BE2C (cell line): ENCODE measurements around the gene TRABD2B.

Source experiments
- DNase-seq: peaks from one replicate; pipeline ENCODE4 v3.0.0-alpha.2; 2020
- H3K27me3 ChIP-seq: fragments of 250-450 bp; sonication (Bioruptor Pico); 2 replicates; pipeline ENCODE4 v1.5.1; 2020; ENCODE audit warnings: mild to moderate bottlenecking
- H3K36me3 ChIP-seq: fragments of 250-450 bp; sonication (Bioruptor Pico); 2 replicates; pipeline ENCODE4 v1.5.1; 2020; ENCODE audit warnings: mild to moderate bottlenecking
- H3K4me1 ChIP-seq: fragments of 250-450 bp; sonication (Bioruptor Pico); 2 replicates; pipeline ENCODE4 v1.5.1; 2020
- H3K4me3 ChIP-seq: 2 replicates; pipeline ENCODE4 v1.5.1; 2011; ENCODE audit warnings: low read depth, low read length
- H3K9me3 ChIP-seq: fragments of 250-450 bp; sonication (Bioruptor Pico); 2 replicates; pipeline ENCODE4 v1.5.1; 2020
- CTCF ChIP-seq: IDR thresholded peaks from 2 replicates; pipeline ENCODE4 v1.5.1; 2012; ENCODE audit warnings: mild to moderate bottlenecking, low read depth, low read length

Gene TRABD2B

GRCh38 chr1:47855230-47855629, 142.0 kb downstream of the TRABD2B start:
- Histone ChIP-seq H3K27me3 (no peaks in the 10 kb centered on the region), H3K4me1 (no peaks in the 10 kb centered on the region), H3K4me3 (no peak overlapping the region), H3K36me3 (no peaks in the 10 kb centered on the region), H3K9me3 (no peaks in the 10 kb centered on the region)
- no peak for DNase-seq
- no peak for TF ChIP-seq CTCF

GRCh38 chr1:47854552-47855144, 142.5 kb downstream of the TRABD2B start:
- no peak for DNase-seq
- no peaks in the 10 kb centered on the region for H3K36me3 ChIP-seq
- no peaks in the 10 kb centered on the region for H3K9me3 ChIP-seq
- no peak for TF ChIP-seq CTCF
- no peak overlapping the region for H3K4me3 ChIP-seq
- H3K4me1 ChIP-seq, result peaks cover 3% of the 10 kb centered on the region
- no peaks in the 10 kb centered on the region for H3K27me3 ChIP-seq

GRCh38 chr1:47853852-47854251, 143.3 kb downstream of the TRABD2B start:
- Histone ChIP-seq H3K36me3 (no peaks in the 10 kb centered on the region), H3K9me3 (no peaks in the 10 kb centered on the region), H3K4me1 (peaks cover 7% of the 10 kb centered on the region), H3K4me3 (no peak overlapping the region), H3K27me3 (no peaks in the 10 kb centered on the region)
- DNase-seq, result no peak
- no peak for TF ChIP-seq CTCF

GRCh38 chr1:47853059-47853458, 144.1 kb downstream of the TRABD2B start:
- Histone ChIP-seq H3K36me3 (no peaks in the 10 kb centered on the region), H3K27me3 (no peaks in the 10 kb centered on the region), H3K4me3 (no peak overlapping the region), H3K9me3 (no peaks in the 10 kb centered on the region), H3K4me1 (peaks cover 14% of the 10 kb centered on the region)
- no peak for TF ChIP-seq CTCF
- no peak for DNase-seq

- no peak for DNase-seq
- H3K4me3 ChIP-seq, result no peak overlapping the region
- no peak for TF ChIP-seq CTCF
- no peaks in the 10 kb centered on the region for H3K27me3 ChIP-seq
- no peaks in the 10 kb centered on the region for H3K9me3 ChIP-seq
- H3K4me1 ChIP-seq, result peaks cover 16% of the 10 kb centered on the region
- no peaks in the 10 kb centered on the region for H3K36me3 ChIP-seq
Measured at GRCh38 chr1:47852006-47852718, 145.0 kb downstream of the TRABD2B start.

GRCh38 chr1:47850451-47850850, 146.7 kb downstream of the TRABD2B start:
- Histone ChIP-seq H3K27me3 (no peaks in the 10 kb centered on the region), H3K36me3 (no peaks in the 10 kb centered on the region), H3K9me3 (no peaks in the 10 kb centered on the region), H3K4me1 (peaks cover 16% of the 10 kb centered on the region), H3K4me3 (no peak overlapping the region)
- TF ChIP-seq CTCF, result no peak
- no peak for DNase-seq
